ENCODE data around the gene TMEM121. TPM values are rescaled to one million over a fixed set of nuclear protein-coding genes. Genes with fewer than 3 reads are reported as not detected.
"Not testable (repeated sequence)": the region's sequence is repeated elsewhere in the genome, so short reads cannot be mapped to it uniquely, and the experiment has no call there.

Gene TMEM121
- polyA plus RNA-seq, 1 donor (not counting 4 experiments of a cell fraction or from before 2014, with no cell fraction given), result 0.18 TPM

DNA sequence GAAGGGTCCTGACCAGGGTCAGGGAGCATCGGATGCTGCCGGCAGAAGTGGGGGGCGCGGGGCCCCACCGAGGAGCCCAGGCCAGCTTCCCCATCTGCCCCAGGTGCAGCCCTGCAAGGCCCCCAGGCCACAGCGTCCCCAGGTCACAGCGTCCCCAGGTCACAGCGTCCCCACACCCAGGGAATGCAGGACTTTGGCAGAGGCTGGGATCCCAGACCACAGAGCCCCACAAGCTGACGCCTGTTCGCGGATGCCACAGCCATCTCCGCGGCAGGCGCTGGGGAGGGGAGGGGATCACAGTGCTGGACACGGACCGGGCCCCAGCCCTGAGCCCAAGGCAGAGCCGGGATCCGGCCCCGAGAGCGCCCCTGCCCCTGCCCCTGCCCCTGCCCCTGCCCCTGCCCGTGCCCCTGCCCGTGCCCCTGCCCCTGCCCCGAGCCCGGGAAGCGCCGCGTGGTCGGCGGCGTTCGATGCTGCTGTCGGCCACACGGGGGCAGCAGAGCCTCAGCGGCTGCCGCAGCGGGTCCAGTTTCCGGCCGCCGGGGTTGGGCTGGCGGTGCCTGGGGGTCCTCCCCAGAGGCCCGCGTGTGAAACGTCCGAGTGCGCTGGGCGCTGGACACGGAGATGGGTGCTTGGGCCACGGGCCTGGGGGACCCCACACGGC is 33.1 kb downstream of the TMEM121 start:
- DNase-seq (ENCODE audit: low read depth, low spot score); H3K9me1 ChIP-seq (ENCODE audit: control insufficient read depth, extremely low read depth, insufficient read depth, low read length); H3K27ac ChIP-seq (ENCODE audit: control insufficient read depth, insufficient read depth, low read length); dilution Hi-C loops (cut with MboI; ENCODE audit: extremely low pct_ligation_motif_present, low sequenced_read_pairs); H4K20me1 ChIP-seq (ENCODE audit: control insufficient read depth, extremely low read depth, insufficient read depth, low read length); H3K27me3 ChIP-seq (ENCODE audit: control insufficient read depth, extremely low read depth, insufficient read depth, low read length); H2AFZ ChIP-seq (ENCODE audit: control insufficient read depth, low read length); H3K36me3 ChIP-seq (ENCODE audit: control insufficient read depth in 2 of 2, extremely low read depth in 1 of 2, insufficient read depth in 2 of 2, low read length in 2 of 2); H3K9me3 ChIP-seq (ENCODE audit: control insufficient read depth, low read depth, low read length); H3K79me2 ChIP-seq (ENCODE audit: control insufficient read depth, insufficient read depth, low read length); H3K9ac ChIP-seq (ENCODE audit: control insufficient read depth, extremely low read depth, insufficient read depth, low read length); H3K4me2 ChIP-seq (ENCODE audit: control insufficient read depth, extremely low read depth, insufficient read depth, low read depth, low read length); FAIRE-seq; H3K4me1 ChIP-seq (ENCODE audit: control insufficient read depth, extremely low read depth, insufficient read depth, low read length); H3K4me3 ChIP-seq (ENCODE audit: control insufficient read depth in 2 of 3, extremely low read depth in 1 of 3, insufficient read depth in 2 of 3, low read depth in 1 of 3, low read length in 3 of 3): not testable (repeated sequence)

DNA sequence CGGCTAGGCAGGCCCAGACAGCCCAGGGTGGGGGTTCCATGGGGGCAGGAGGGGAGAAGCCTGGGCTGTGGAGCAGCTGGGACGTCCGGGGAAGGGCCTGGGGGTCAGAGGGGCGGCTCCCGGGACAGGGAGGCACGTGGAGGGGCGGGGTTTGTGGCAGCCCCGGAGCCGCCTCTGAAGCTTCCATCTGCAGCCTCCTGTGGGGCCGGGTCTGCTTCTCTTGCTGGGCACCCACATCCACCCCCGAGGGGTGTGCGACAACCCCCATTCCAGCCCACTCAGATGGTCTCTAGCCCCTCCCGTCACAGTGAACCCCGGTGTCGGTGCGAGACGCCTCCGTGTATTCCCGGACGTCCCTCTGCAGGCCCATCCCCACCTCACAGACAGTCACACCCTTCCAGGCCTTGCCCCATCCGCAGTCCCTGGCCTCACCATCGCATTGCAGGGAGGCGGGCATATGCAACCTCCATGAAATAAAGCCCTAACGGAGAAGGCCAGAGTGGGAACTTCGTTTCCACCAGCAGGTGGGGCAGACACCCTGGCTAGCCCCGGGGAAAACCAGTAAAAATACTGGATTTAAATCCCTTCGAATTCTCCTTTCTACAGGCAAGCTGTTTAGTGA is 33.8 kb downstream of the TMEM121 start:
- H3K9me1 ChIP-seq (ENCODE audit: control insufficient read depth, extremely low read depth, insufficient read depth, low read length); H3K27me3 ChIP-seq (ENCODE audit: control insufficient read depth, extremely low read depth, insufficient read depth, low read length); H3K4me2 ChIP-seq (ENCODE audit: control insufficient read depth, extremely low read depth, insufficient read depth, low read depth, low read length); H3K27ac ChIP-seq (ENCODE audit: control insufficient read depth, insufficient read depth, low read length); H2AFZ ChIP-seq (ENCODE audit: control insufficient read depth, low read length); H3K4me1 ChIP-seq (ENCODE audit: control insufficient read depth, extremely low read depth, insufficient read depth, low read length); H3K4me3 ChIP-seq (ENCODE audit: control insufficient read depth in 2 of 3, extremely low read depth in 1 of 3, insufficient read depth in 2 of 3, low read depth in 1 of 3, low read length in 3 of 3); FAIRE-seq; H3K9me3 ChIP-seq (ENCODE audit: control insufficient read depth, low read depth, low read length); H3K9ac ChIP-seq (ENCODE audit: control insufficient read depth, extremely low read depth, insufficient read depth, low read length); dilution Hi-C loops (cut with MboI; ENCODE audit: extremely low pct_ligation_motif_present, low sequenced_read_pairs); H4K20me1 ChIP-seq (ENCODE audit: control insufficient read depth, extremely low read depth, insufficient read depth, low read length); H3K79me2 ChIP-seq (ENCODE audit: control insufficient read depth, insufficient read depth, low read length); H3K36me3 ChIP-seq (ENCODE audit: control insufficient read depth in 2 of 2, extremely low read depth in 1 of 2, insufficient read depth in 2 of 2, low read length in 2 of 2); DNase-seq (ENCODE audit: low read depth, low spot score): not testable (repeated sequence)

DNA sequence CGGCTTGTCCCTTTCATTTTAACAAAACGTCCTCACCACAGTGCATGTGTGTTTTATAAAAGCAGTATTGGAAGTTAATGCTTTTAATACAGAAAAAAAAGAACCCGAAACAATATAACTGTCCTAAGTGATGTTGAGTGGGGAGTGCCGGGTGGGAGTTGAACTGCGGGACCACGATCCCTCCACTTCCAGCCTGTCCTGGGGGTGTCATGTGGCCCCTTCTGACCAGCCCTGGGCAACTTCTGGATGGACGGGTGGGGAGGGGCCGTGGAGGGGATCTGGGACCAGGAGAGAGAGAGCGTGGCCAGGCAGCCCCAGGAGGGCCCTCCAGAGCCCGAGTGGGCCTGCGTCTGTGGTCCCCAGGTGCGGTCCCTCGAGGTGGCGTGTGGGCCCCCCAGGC is 35.0 kb downstream of the TMEM121 start:
- H4K20me1 ChIP-seq (ENCODE audit: control insufficient read depth, extremely low read depth, insufficient read depth, low read length); H3K9me3 ChIP-seq (ENCODE audit: control insufficient read depth, low read depth, low read length); H3K4me2 ChIP-seq (ENCODE audit: control insufficient read depth, extremely low read depth, insufficient read depth, low read depth, low read length); H3K27ac ChIP-seq (ENCODE audit: control insufficient read depth, insufficient read depth, low read length); DNase-seq (ENCODE audit: low read depth, low spot score); dilution Hi-C loops (cut with MboI; ENCODE audit: extremely low pct_ligation_motif_present, low sequenced_read_pairs); H3K27me3 ChIP-seq (ENCODE audit: control insufficient read depth, extremely low read depth, insufficient read depth, low read length); FAIRE-seq; H3K79me2 ChIP-seq (ENCODE audit: control insufficient read depth, insufficient read depth, low read length); H3K36me3 ChIP-seq (ENCODE audit: control insufficient read depth in 2 of 2, extremely low read depth in 1 of 2, insufficient read depth in 2 of 2, low read length in 2 of 2); H3K9ac ChIP-seq (ENCODE audit: control insufficient read depth, extremely low read depth, insufficient read depth, low read length); H3K9me1 ChIP-seq (ENCODE audit: control insufficient read depth, extremely low read depth, insufficient read depth, low read length); H3K4me1 ChIP-seq (ENCODE audit: control insufficient read depth, extremely low read depth, insufficient read depth, low read length); H3K4me3 ChIP-seq (ENCODE audit: control insufficient read depth in 2 of 3, extremely low read depth in 1 of 3, insufficient read depth in 2 of 3, low read depth in 1 of 3, low read length in 3 of 3); H2AFZ ChIP-seq (ENCODE audit: control insufficient read depth, low read length): not testable (repeated sequence)

All from keratinocyte (primary cell).